Liver (tissue), 9 donors: ENCODE data around the gene ARID4B. TPM values are rescaled to one million over a fixed set of nuclear protein-coding genes. Genes with fewer than 3 reads are reported as not detected.

Experiments used
- DNase-seq: peaks from one replicate; pipeline ENCODE4 v3.0.0-alpha.2; 2017; ENCODE audit warnings: low spot score
- H3K27ac ChIP-seq, 2 donors: one replicate each; pipeline ENCODE4 v1.7.0; 2013; ENCODE audit warnings: inconsistent platforms in 2 of 2, low read length in 2 of 2, control low read depth in 1 of 2, low read depth in 1 of 2, mild to moderate bottlenecking in 1 of 2
- H3K27me3 ChIP-seq, 4 donors: one replicate each; pipeline versions ENCODE4 v1.6.1 to v1.7.0; 2013; ENCODE audit warnings: low read length in 3 of 4, inconsistent platforms in 1 of 4, mild to moderate bottlenecking in 1 of 4, moderate library complexity in 1 of 4; ENCODE audit not compliant: control insufficient read depth in 4 of 4, insufficient read depth in 4 of 4
- H3K36me3 ChIP-seq, 4 donors: one replicate each; pipeline versions ENCODE4 v1.6.1 to v1.7.0; 2013; ENCODE audit warnings: low read length in 3 of 4, mild to moderate bottlenecking in 3 of 4, low read depth in 1 of 4, moderate library complexity in 1 of 4; ENCODE audit not compliant: control insufficient read depth in 4 of 4, insufficient read depth in 3 of 4
- H3K4me1 ChIP-seq, 4 donors: one replicate each; pipeline versions ENCODE4 v1.6.1 to v1.7.0; 2013; ENCODE audit warnings: low read length in 3 of 4, mild to moderate bottlenecking in 3 of 4, moderate library complexity in 1 of 4; ENCODE audit not compliant: control insufficient read depth in 4 of 4, insufficient read depth in 4 of 4
- H3K4me3 ChIP-seq, 3 donors: one replicate each; pipeline versions ENCODE4 v1.6.1 to v1.7.0; 2013; ENCODE audit warnings: low read length in 3 of 3, control low read depth in 1 of 3, low read depth in 1 of 3, mild to moderate bottlenecking in 1 of 3
- H3K9ac ChIP-seq, 2 donors: one replicate each; pipeline ENCODE4 v1.7.0; 2013; ENCODE audit warnings: low read length in 2 of 2, mild to moderate bottlenecking in 2 of 2, moderate library complexity in 2 of 2, control low read depth in 1 of 2, low read depth in 1 of 2
- H3K9me3 ChIP-seq, 4 donors: one replicate each; pipeline versions ENCODE4 v1.6.1 to v1.7.0; 2013; ENCODE audit warnings: low read length in 3 of 4; ENCODE audit not compliant: control insufficient read depth in 4 of 4
- EGR1 ChIP-seq, 2 donors: IDR thresholded peaks; 2 replicates each; pipeline ENCODE4 v1.6.1; 2016 to 2018; ENCODE audit warnings: antibody characterized with exemption in 2 of 2, low read depth in 2 of 2
- FOXA1 ChIP-seq: IDR thresholded peaks from 2 replicates; pipeline ENCODE4 v1.6.1; 2016; ENCODE audit warnings: antibody characterized with exemption
- GABPA ChIP-seq, 2 donors: IDR thresholded peaks in 1 of 2; conservative IDR thresholded peaks in 1 of 2; 2 replicates each; pipeline ENCODE4 v1.6.1; 2016; ENCODE audit warnings: antibody characterized with exemption in 2 of 2, mild to moderate bottlenecking in 1 of 2, moderate library complexity in 1 of 2
- HNF4A ChIP-seq, 2 donors: conservative IDR thresholded peaks; 2 replicates each; pipeline ENCODE4 v1.6.1; 2016; ENCODE audit warnings: antibody characterized with exemption in 2 of 2, mild to moderate bottlenecking in 2 of 2
- HNF4G ChIP-seq: IDR thresholded peaks from 2 replicates; pipeline ENCODE4 v1.6.1; 2016; ENCODE audit warnings: antibody characterized with exemption
- JUND ChIP-seq, 2 donors: IDR thresholded peaks; 2 replicates each; pipeline ENCODE4 v1.6.1; 2016; ENCODE audit warnings: antibody characterized with exemption in 2 of 2
- NR2F2 ChIP-seq: IDR thresholded peaks from 2 replicates; pipeline ENCODE4 v1.6.1; 2016; ENCODE audit warnings: antibody characterized with exemption
- RAD21 ChIP-seq, 2 donors: IDR thresholded peaks; 2 replicates each; pipeline ENCODE4 v1.6.1; 2016; ENCODE audit warnings: antibody characterized with exemption in 2 of 2, mild to moderate bottlenecking in 2 of 2
- REST ChIP-seq: IDR thresholded peaks from 2 replicates; pipeline ENCODE4 v1.6.1; 2016; ENCODE audit warnings: antibody characterized with exemption, mild to moderate bottlenecking
- SP1 ChIP-seq: IDR thresholded peaks from 2 replicates; pipeline ENCODE4 v1.6.1; 2018; ENCODE audit warnings: antibody characterized with exemption, mild to moderate bottlenecking
- TAF1 ChIP-seq: conservative IDR thresholded peaks from 2 replicates; pipeline ENCODE4 v1.6.1; 2016; ENCODE audit warnings: antibody characterized with exemption, mild to moderate bottlenecking
- YY1 ChIP-seq: IDR thresholded peaks from 2 replicates; pipeline ENCODE4 v1.6.1; 2016; ENCODE audit warnings: antibody characterized with exemption, mild to moderate bottlenecking
- ZBTB33 ChIP-seq: IDR thresholded peaks from 2 replicates; pipeline ENCODE4 v1.6.1; 2016; ENCODE audit warnings: antibody characterized with exemption
- WGBS: extraction: QIAGEN DNeasy Blood & Tissue Kit; methylation state at CpG from one replicate; pipeline ENCODE4 v1.1.7; 2013; 5-methylcytosine and 5-hydroxymethylcytosine counted together
- polyA plus RNA-seq, 2 donors: library from polyadenylated mRNA; stranded (reverse) in 1 of 2; unstranded in 1 of 2; fragments of 200-250 nt in 1 of 2; fragments of >200 nt in 1 of 2; fragmentation: Nextera tagmentation in 1 of 2; extraction: Ambion mirVana in 1 of 2; gene quantifications; one replicate each; pipeline versions ENCODE4 v1.2.1 to v1.2.3, GENCODE V29; 2013 to 2015
- total RNA-seq, 2 donors: library from RNA; depleted of rRNA; stranded (reverse); fragments of >200 nt; gene quantifications; one replicate each; pipeline ENCODE4 v1.2.3, GENCODE V29; 2014
- donor health status: healthy.
- donor health status: healthy.
- donor health status: healthy.
- donor health status: healthy.
- donor health status: healthy.

Gene ARID4B
- total and polyA plus RNA-seq, 4 donors, result 4.2 to 27.3 (median 21.3) TPM

- no peak for TF ChIP-seq GABPA (IDR thresholded peaks at IDR 0.05 in 1 of 2, conservative IDR thresholded peaks at IDR 0.05 in 1 of 2)
These were observed 82.9 kb downstream of the ARID4B start (continued) for GRCh38 chr1:235244974-235245592.

- H3K36me3 ChIP-seq, result peaks cover 0 to 14% (median 9%) of the 10 kb centered on the region in 4 donors
- no peak overlapping the region for H3K4me3 ChIP-seq
- no peak for TF ChIP-seq ZBTB33
- H3K27ac ChIP-seq, result no peak overlapping the region
- DNase-seq, result no peak
- H3K9me3 ChIP-seq, result no peaks in the 10 kb centered on the region
- H3K4me1 ChIP-seq, result peaks cover 2 to 5% (median 2%) of the 10 kb centered on the region in 4 donors
- H3K27me3 ChIP-seq, result no peaks in the 10 kb centered on the region
- H3K9ac ChIP-seq, result no peak overlapping the region
These were observed 87.0 kb downstream of the ARID4B start for GRCh38 chr1:235240960-235241359.

GRCh38 chr1:235239851-235240250 lies 88.1 kb downstream of the ARID4B start:
- WGBS, result 23% methylated on average over 2 of the region's 2 CpGs
- Histone ChIP-seq H3K9me3 (no peaks in the 10 kb centered on the region), H3K36me3 (peaks cover 0 to 11% (median 8%) of the 10 kb centered on the region in 4 donors), H3K4me1 (peaks cover 2 to 4% (median 2%) of the 10 kb centered on the region in 4 donors), H3K27me3 (no peaks in the 10 kb centered on the region), H3K4me3 (no peak overlapping the region), H3K27ac (no peak overlapping the region), H3K9ac (no peak overlapping the region)
- DNase-seq, result no peak
- no peak for TF ChIP-seq EGR1 (IDR thresholded peaks at IDR 0.05; ENCODE audit: low read depth in 2 of 2)
- no peak for TF ChIP-seq GABPA (IDR thresholded peaks at IDR 0.05 in 1 of 2, conservative IDR thresholded peaks at IDR 0.05 in 1 of 2)
- no peak for TF ChIP-seq ZBTB33
- TF ChIP-seq HNF4A (conservative IDR thresholded peaks at IDR 0.05), result peak; percentile 10 to 40

- DNase-seq, result no peak
- Histone ChIP-seq H3K4me1 (peaks cover 2 to 3% (median 2%) of the 10 kb centered on the region in 4 donors), H3K27me3 (no peaks in the 10 kb centered on the region), H3K27ac (no peak overlapping the region), H3K36me3 (peaks cover 0 to 8% (median 7%) of the 10 kb centered on the region in 4 donors), H3K9me3 (no peaks in the 10 kb centered on the region), H3K4me3 (no peak overlapping the region), H3K9ac (no peak overlapping the region)
- TF ChIP-seq YY1 (no peak), EGR1 (IDR thresholded peaks at IDR 0.05; ENCODE audit: low read depth in 2 of 2) (no peak), TAF1 (no peak), GABPA (IDR thresholded peaks at IDR 0.05 in 1 of 2, conservative IDR thresholded peaks at IDR 0.05 in 1 of 2) (no peak), ZBTB33 (no peak), NR2F2 (no peak), FOXA1 (no peak), RAD21 (IDR thresholded peaks at IDR 0.05) (no peak), SP1 (no peak), REST (no peak), HNF4G (no peak), JUND (IDR thresholded peaks at IDR 0.05) (no peak)
- 98% methylated on average over 4 of the region's 4 CpGs for WGBS
These were observed 89.4 kb downstream of the ARID4B start for GRCh38 chr1:235238558-235238957.
